OCI-LY7 (cell line): ENCODE results near the gene PEX5L.

ENCODE experiments used
- CTCF ChIP-seq: fragments of 200-600 bp; sonication (generic); conservative IDR thresholded peaks from 2 replicates; pipeline ENCODE4 v1.5.1; 2014; ENCODE audit warnings: mild to moderate bottlenecking, antibody characterized with exemption, low read length, moderate library complexity, mixed read lengths
- EZH2phosphoT487 ChIP-seq: fragments of 200-600 bp; sonication (generic); IDR thresholded peaks from 2 replicates; pipeline ENCODE4 v1.6.1; 2018; ENCODE audit warnings: low read depth, borderline replicate concordance, mild to moderate bottlenecking, mixed run types, antibody characterized with exemption, low read length, moderate library complexity, mixed read lengths

GRCh38 chr3:179837374-179837773 lies 199.4 kb downstream of the PEX5L start:
- TF ChIP-seq CTCF (no peak), EZH2phosphoT487 (no peak)
